HPDE6-E6E7 (cell line): Measurements from ENCODE around the gene TMEM129.
A peak's percentile ranks its signal among the peaks of the same experiment; 100 is the strongest.
"Not testable (repeated sequence)": the region's sequence is repeated elsewhere in the genome, so short reads cannot be mapped to it uniquely, and the experiment has no call there.

Source experiments
- DNase-seq: peaks from one replicate; pipeline ENCODE4 v3.0.0; 2011; ENCODE audit warnings: missing footprints; ENCODE audit errors: extremely low spot score

The TMEM129 gene

DNA sequence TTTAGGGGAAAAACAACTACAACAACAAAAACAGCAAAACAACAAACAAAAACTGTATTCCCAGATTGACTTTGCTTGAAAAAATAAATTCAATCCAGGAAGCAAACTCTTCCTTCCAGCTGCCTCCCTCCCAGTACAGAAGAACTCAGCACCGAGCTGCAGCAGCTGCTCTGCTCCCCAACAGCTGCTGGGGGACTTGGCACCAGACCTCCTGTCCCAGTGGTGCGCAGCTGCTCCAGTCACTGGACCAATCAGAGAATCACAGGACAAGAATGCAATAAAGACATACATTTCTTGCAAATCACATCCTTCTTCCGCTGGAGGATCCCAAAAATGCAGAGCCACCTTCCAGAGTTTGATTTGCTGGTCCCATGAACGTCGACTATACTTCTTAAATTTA is 25.2 kb downstream of the TMEM129 start:
- no peak for DNase-seq

DNA sequence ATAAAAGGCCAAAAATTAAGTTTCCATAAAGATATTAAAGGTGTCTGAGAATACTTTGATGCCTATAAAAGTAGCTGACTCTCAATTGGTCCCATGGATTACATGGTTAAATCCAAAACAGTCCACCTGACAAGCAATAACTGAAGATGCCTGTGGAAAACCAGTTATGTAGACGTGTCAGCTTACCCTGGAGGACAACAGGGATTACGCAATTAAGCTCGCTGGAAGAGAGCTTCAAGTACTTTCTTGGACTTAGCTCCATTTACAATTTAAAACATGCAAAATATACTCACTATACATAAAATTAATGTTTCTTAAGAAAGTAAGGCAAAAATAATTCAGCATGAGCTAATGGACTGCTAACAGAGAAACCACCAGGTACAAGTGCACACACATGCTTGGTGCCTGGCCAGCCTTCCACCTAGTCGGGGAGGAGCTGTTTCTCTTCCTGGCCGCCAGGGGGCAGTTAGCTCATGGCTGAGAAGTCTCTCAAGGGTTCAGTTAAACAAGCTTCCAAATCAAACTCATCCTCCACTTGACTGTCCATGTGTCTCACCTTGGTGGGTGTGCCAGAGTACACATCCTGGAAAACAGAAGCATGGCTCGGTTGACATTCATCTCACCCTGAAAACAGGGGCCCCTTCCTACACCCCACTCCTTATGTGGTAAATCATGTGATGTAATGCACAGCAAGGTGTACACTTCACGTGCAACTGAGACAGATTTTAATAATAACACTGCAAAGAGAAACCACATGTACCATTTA is 27.8 kb downstream of the TMEM129 start:
- DNase-seq = peak; percentile 58

DNA sequence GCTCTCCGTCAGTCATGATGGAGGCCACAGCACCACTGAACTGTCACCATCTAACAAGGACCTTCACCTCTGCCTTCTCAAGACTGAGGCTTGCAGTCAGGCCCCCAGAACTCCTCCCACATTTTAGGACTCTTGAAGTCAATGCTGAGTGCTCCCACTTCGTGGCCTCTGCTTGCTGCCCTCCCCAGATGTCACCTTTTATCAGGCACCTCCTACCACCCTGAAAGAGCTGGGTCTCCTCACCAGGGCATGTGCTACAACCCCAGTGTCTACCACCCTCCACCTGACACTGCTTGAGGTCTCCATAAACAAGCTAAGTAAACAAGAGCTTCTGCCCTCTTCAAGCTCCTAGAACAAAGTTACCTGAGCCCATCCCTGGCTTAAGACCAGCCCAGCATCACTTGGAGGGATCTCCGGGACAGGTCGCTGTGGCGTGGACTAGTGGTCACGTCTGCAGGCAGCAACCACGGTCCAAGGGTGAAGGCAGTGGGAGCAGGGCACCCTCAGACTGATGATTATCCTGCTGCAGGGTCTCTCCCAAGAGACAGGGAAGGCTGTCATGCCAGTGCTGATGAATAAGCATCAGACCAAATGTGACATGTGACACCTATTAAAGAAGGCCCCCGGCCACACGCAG is 29.3 kb downstream of the TMEM129 start:
- no peak for DNase-seq

DNA sequence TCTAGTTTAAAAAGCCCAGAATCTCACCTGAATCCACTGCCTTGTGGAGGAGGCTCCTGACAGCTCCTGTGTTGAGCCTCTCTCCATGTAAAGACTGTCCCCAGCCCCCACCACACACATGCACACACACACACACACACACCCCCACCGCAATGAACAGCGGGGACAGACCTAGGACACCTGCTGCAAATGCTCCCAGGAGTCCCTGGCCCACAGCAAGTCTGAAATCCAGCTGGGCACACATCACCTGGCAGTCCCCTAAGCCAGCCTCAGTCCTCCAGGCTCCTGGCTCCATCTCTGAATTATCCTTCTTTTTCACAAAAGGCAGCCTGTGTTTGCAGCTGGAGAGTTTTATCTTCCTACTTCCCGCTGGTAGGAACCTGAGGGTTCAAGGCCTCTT is 30.4 kb downstream of the TMEM129 start:
- no peak for DNase-seq

DNA sequence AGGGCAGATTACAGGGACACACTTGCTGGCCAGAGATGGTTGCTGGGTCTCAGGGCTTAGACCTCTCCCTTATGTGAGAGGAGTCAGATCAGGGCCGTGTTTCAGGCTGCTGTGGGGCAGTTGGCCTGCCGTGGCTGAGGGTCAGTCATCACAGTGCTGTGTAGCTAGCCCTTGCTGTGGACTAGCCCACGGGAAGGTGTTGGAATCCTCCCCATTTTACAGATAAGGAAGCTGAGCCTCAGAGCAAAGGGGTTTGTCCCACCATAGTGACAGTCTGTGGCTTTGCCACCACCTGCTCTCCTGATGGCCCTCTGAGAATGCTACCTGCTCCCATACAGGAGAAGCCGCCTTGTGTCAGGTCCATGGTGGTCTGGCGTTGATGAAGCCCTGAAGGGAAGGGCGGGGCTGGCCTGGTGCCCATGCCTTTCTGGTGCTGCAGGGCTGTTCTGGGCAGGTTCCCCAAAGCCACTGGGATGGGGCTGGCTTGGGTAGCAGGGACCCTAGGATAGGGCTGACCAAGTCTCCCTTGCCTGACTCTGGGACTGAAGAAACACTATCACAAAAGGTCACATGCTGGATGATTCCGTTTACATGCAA is 34.6 kb downstream of the TMEM129 start:
- DNase-seq = no peak

DNA sequence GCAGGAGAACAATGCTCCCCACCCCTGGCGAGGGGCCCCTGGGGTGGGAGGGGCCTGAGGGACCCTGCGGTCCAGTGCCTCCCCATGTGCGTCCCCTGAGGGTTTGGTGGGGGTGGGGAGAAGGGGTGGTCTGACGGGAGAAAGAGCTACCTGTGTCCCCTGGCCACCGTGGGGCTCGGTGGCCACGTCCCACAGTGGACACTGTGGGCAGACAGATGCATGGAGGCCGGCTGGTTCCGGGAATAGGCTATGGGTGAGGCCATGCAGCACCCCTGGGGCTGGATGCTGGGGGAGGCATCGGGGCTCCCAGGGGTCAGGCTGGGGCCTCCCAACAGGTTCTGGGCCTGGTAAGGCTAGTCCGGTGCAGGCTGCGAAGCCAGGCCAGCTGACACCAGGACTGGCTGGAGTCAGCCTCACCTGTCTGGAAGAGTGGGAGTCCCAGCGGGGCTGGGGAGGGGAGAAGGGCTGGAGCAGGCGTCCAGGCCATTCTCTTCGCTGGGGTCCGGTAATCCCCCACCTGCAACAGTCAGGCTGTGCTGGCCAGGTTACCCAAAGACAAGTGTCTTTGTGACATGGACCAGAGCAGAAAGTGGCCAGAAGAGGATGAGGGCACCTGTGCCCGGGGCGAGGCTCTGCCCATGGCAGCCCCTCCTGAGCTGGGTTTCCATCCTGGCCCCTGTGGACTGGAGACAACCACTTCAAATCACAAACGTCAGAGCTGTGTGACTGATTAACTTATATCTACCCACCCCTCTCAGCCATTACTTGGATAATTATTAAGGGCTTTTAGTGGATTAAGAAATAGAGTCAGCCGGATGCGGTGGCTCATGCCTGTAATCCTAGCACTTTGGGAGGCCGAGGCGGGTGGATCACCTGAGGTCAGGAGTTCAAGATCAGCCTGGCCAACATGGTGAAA is 35.6 kb downstream of the TMEM129 start:
- no peak for DNase-seq

DNA sequence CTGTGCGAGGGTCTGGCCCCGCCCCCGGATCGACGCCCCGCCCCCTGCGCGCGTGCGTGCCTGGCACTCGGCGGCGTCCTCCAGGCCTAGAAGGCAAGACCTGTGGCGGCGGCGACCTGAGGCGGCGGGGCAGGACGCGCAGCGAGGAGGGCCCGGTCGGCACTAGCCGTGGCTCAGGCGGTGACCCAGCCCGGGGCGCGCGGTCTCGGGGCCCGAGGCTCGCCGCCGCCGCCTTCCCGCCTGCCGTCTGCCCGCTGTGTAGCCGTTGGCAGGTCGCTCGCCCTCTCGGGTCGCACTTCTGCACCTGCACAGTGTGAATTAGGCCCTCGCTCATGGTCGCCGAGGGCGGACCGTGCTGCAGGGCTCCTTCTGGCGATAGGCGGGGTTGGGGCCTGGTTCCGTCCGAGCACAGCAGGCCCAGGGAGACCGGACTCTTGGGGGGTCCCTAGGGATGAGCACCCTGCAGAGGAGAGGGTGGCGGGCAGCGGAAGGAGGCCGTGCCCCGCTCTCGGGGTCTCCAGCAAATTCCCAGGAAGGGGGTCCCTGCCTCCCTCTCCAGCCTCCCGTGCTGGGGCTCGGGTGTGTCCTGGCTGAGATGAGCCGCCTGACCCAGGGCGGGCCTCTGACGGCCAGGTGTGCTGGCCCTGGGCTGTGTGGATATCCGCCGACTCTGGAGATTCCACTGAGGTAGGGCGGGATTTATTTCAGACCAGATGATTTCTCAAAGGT is 36.5 kb downstream of the TMEM129 start:
- DNase-seq = no peak

DNA sequence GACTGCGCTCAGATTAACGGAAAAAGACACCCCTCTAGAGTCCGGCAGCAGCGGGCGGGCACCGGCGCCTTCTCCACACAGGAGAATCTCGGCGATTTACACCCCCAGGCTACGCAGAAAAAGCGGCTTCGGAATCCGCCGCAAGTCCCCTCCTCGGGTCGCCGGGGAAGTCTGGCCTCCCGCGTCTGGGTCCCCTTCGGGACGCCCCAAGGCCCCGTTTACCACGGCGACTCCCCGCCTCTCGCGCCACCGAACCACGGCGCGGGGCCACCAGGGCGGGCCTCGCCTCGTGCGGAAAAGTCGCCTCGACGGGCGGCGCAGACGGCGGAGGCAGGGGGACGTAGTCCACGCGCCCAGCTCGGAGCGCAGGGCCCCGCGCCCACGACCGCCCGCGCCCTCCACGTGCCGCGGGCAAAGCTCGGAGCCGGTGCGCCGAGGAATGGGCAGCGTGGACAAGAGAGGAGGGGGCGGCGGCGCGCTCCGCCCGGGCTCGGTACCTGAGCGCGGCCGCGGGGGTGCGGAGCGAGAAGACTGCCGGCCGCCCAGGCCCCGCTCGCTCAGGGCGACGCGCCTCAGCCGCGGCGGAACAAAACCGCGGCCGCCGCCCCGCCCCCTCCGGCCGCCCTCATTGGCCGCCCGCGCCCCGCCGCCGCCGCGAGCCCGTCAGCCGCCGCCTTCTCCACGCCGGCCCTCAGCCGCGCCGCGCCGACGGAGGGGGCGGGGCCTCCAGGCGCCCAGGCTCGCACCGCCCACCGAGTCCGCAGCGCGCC is 37.2 kb downstream of the TMEM129 start, which contains the start of gene FAM53A:
TSS of gene FAM53A (minus strand) at position 578 of the 770 bp plus-strand sequence. CDS start 15,572 bp downstream, outside the sequence.
- DNase-seq = peak; percentile 64

DNA sequence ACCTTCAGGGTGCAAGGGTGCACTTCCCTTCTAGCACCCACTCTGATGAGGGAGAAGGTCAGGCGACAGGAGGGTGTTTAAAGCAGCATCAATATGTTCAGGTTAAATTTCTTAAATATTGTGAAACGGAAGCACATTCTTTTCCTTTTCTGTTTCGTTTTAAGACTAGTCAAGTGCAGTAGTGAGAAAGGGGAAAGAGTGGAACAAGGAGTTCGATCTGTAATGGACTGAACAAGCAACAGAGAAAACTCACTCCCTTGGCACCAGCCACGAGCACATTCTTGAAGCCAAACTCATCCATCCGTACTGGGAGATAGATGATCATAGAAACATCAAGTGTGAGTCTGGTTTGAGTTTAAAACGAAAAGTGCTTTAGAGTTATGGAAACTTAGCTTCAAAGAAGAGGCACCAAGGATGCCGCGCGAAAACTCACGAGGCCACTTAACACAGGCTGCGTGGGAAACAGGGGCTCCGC is 37.8 kb downstream of the TMEM129 start:
- peak; percentile 25 for DNase-seq

DNA sequence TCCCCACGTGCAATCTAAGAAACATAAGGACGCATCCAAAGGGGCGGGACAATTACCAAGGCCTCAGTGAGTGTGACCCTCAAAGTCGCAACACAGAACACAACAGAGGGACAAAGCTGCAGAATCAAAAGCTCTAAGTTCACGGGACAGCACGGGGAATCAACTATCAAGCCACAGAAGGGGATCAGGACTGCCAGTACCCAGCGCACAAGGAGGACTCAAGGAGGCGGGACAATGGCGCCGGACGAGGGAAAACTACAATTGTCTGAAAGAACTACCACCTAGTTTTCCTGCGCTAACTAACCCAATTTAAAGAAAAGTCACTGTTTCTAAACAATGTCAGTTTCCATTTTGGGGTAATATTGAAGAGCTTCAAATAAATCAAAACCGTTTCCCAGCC is 38.3 kb downstream of the TMEM129 start:
- no peak for DNase-seq

DNA sequence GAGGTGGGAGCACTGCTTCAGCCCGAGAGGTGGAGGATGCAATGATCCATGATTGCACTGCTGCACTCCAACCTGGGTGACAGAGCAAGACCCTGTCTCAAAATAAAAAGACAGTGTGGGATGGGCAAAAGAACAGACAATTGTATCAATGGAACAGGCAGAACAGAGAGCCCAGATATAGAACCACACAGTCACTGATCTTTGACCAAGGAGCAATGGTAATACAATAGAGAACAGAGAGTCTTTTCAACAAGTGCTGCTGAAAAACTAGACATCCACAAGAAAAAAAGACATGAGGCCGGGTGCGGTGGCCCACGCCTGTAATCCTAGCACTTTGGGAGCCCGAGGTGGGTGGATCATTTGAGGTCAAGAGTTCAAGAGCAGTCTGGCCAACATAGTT is 42.9 kb downstream of the TMEM129 start:
- no peak for DNase-seq

DNA sequence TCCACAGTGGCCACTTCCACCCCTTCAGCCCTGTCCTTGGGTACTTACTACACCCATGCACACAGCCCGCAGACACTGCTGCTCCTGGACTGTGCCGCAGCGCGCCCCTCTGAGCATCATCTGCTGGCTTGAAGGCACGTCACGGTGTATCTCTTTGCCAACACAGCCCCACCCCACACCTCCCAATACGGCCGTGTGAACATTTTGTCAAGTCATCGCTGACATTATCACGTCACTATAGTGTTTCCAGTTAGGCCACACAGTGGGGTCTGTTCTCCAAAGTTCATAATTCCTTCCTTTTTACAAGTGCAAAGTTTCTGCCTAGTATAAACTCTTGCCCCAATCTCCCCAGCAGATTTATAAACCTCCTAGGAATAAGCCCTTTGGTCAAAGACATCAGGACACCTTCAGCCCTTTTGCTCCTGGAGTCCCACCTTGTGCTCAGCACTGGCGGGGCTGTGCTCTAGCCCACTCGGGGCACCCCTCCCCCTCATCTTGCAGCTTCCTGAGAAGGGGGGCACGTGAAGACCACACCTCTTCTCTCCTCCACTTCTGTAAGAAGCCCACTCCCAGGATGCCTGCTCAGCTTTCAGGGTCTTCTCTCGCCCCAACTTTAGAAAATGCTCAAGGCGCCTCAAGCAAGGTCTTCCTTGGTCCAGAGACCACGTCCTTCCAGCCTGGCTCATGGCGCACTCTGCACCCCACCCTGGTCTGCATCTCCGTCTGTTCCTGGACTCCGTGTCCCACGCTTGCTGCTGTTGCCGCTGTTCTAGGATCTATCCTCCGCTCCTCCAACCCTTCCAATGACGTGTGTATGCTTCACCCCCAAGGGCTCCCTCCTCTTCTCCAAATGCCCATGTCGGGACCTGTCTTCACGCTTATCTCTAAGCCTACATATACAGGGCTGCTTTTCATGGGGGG is 44.3 kb downstream of the TMEM129 start:
- DNase-seq = no peak

DNA sequence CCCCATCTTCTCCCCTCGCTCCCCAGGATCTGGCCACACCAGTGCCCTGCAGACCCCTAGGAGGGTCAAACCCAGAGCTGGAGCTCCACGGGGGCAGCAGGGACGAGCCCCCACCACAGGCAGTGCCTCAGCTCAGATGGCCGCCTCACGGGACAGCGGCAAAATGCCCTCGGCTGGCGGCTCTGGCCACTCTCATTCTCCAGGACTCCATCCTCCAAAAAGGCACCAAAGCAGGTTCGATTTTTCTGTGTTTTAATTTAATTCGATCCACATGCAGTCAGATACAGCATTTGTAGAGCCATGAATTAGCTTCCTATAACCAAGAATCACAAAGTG is 45.4 kb downstream of the TMEM129 start:
- no peak for DNase-seq

DNA sequence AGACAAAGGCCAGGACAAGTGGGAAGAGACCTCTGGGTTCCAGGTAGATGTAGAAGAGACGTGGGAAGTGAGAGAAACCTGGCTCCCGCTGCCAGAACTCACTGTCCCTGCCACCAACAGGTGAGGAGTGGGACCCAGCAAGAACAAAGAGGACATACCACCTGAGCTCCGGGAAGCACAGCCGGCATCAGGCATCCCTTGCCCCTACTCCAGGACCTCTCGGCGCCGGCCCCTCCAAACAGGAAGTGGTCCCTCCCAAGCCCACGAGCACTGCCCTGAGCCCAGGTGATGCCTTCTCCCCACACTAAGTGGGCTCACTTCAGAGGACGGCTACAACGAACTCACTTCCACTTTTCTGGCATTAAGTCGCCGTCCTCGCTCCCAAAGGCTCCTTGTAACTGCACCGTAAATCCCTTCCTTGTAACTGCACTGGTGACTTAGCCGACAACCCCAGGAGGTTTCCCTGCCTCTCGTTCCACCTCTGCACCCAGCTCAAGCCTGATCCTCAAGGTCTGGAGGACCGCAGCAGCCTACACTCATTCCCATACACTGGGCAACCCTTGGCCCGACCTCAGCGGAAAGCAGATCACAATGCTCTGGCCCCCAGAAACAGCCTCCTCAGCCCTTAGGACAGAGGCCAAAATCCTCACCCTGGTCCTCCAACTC is 45.9 kb downstream of the TMEM129 start:
- no peak for DNase-seq

DNA sequence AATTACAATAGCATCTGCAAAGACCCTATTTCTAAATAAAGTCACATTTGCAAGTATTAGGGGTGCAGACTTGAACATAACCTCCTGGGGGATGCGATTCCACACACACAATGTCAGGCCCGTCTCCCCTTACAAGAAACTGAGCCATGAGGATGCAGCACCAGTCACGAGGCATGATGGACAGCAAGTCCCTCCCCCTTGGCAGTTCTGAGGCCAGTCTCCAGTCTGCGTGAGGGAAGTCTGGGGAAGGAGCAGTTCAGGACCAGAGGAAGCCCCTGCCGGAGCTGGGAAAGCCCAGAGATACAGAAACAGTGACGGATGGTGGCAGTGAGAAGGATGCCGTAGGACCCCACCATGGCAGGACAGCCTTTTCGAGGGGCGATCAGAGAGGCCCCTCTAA is 46.4 kb downstream of the TMEM129 start:
- DNase-seq = no peak

DNA sequence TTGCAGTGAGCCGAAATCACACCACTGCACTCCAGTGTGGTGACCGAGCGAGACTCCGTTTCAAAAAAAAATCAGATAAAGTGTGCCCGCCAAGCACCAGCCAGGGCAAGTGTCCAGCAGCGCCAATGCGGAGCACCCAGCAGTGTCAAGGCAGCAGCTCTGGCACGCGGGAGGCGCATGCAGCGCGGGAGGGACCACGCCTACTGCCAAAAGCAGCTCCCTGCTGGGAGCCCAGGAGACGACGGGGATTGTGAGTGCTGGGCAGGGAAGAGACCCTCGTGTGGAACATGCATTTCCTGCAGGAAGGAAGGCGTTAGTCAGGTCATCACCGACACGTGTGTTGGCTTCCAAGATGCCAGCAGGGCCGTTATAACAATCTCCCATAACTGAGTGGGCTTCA is 47.5 kb downstream of the TMEM129 start:
- DNase-seq = no peak

DNA sequence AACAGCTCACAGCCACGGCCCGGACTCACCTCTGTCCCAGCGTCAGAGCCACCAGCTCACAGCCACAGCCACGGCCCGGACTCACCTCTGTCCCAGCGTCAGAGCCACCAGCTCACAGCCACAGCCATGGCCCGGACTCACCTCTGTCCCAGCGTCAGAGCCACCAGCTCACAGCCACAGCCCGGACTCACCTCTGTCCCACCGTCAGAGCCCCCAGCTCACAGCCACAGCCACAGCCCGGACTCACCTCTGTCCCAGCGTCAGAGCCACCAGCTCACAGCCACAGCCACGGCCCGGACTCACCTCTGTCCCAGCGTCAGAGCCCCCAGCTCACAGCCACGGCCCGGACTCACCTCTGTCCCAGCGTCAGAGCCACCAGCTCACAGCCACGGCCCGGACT is 50.1 kb downstream of the TMEM129 start:
- DNase-seq = not testable (repeated sequence)

DNA sequence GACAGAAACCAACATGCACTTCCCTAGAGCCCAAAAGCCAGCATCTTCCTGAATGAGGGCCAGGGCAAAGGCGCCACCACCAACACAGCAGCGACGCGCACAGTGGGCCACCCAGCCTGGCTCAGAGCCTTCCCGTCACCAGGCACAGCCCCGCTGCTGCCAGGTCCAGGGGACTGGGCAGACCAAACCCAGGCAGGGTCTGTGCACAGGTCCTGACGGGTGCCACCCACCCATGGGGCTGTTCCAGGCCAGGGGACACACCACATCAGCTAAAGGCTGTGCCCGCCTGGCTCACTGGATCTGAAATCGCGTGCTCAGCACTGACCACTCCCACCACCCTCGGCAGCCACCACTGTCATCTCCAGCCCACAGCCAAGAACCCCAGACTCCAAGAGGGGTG is 50.8 kb downstream of the TMEM129 start:
- no peak for DNase-seq

DNA sequence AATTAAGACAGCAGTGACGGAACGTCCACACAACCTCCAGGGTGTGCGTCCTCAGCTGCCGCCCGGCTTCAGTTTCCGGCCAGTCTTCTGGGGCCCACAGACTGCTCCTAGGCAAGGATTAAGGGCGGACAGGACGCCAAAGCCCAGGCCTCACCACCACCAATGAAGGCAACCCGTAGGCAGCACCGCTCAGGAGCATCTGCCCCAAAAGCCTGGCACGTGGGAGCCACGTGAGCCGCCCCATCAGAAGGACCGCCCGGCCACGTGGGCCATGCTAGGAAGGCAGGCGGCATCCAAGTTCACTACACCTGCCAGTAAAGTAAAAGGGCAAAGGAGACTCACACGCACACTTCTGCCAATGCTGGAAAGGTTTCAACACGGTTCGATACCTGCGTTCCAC is 51.3 kb downstream of the TMEM129 start:
- DNase-seq = no peak
